T-helper 2 cell (primary cell): ENCODE data around the gene ZNF808.
"Not testable (repeated sequence)": the region's sequence is repeated elsewhere in the genome, so short reads cannot be mapped to it uniquely, and the experiment has no call there.

Experiments
- DNase-seq, 5 experiments: peaks; one replicate each; pipeline versions ENCODE4 v3.0.0 to v3.0.0-alpha.2; 2012 to 2022
- total RNA-seq, 2 donors: gene quantifications; one replicate each; lab custom pipeline; 2026; lab: John Stamatoyannopoulos, UW

ZNF808 gene
- total RNA-seq = 14.7 to 40.4 reads per million in 2 donors

DNA sequence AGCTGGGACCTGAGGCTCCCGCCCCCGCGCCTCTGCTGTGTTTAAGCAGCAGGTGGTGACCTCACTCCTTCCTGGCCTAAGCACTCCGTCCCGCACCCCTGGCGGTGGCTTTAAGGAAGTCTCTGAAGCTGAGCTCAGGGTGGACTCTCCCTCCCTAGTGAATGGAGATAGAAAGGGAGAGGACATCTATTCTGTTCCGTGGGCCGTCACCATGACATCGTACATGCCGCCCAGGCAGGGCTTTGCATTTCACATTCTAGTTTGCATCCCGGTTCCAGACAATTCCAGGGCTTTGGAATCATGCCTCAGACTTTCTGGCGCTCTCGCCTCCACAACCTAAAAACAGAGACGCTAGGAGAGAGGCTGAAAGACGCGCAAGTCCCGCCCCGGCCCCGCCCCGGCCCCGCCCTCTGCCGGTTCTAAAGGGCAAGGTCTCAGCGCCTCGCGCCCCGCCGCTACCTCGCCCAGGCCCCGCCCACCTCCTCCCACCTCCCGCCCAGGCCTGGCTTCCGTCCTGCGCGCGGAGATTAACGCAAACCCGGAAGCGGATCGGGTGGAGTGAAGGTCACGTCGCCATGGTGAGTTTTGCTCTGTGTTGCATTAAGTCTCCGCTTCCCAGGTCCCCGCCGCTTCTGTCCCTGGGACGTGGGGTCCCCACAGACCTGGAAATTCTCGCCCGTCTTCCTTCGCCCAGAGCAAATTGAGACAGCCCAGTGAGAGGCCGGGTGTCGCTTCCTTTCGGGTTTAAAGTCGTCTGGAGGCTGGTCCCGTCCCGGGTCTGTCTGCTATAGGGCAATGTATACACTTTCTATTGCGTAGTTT, at the start of gene ZNF808:
ZNF808 (plus strand) TSS at position 535 of the 822 bp plus-strand sequence. CDS start 15,617 bp downstream, outside the sequence.
- peak; percentile 81 to 99 (median 96) for DNase-seq

DNA sequence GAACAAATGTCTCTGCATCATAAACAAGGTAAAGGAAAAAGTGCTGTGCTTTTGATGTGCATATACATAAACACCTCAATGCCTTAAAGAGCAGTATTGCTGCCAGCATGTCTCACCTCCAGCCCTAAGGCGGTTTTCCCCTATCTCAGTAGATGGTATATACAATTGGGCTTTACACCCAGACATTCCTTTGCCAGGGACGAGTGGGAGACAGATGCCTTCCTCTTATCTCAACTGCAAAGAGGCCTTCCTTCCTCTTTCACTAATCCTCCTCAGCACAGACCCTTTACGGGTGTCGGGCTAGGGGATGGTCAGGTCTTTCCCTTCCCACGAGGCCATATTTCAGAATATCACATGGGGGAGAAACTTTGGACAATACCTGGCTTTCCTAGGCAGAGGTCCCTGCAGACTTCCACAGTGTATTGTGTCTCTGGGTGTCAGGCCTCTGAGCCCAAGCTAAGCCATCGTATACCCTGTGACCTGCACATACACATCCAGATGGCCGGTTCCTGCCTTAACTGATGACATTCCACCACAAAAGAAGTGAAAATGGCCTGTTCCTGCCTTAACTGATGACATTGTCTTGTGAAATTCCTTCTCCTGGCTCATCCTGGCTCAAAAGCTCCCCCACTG, 43.2 kb upstream of the ZNF808 start:
- not testable (repeated sequence) for DNase-seq

DNA sequence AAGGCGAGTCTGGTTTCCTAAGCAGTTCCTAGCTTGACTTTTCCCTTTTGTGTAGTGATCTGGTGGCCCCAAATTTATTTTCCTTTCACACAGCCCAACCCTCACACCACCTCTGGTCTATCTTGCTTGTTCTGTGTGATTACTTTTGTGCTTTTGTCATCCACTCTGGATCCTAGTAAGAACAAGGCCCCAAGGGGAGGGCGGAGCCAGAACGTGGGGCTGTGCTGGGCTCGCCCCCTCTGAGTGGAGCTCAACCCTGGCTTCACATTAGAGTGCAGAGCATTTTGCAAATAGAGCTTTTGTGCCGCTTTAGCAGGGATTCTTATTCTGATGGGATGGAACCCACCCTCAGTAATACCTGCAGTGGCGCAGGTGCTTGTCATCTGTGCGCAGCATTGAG, 42.4 kb upstream of the ZNF808 start:
- not testable (repeated sequence) for DNase-seq

DNA sequence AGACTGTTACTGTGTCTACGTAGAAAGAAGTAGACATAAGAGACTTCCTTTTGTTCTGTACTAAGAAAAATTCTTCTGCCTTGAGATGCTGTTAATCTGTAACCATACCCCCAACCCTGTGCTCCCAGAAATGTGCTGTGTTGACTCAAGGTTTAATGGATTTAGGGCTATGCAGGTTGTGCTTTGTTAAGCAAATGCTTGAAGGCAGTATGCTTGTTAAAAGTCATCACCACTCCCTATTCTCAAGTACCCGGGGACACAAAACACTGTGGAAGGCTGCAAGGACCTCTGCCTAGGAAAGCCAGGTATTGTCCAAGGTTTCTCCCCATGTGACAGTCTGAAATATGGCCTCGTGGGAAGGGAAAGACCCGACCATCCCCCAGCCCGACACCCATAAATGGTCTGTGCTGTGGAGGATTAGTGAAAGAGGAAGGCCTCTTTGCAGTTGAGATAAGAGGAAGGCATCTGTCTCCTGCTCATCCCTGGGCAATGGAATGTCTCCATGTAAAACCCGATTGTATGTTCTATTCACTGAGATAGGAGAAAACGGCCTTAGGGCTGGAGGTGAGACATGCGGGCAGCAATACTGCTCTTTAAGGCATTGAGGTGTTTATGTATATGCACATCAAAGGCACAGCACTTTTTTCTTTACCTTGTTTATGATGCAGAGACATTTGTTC, 41.8 kb upstream of the ZNF808 start:
- DNase-seq = not testable (repeated sequence)

DNA sequence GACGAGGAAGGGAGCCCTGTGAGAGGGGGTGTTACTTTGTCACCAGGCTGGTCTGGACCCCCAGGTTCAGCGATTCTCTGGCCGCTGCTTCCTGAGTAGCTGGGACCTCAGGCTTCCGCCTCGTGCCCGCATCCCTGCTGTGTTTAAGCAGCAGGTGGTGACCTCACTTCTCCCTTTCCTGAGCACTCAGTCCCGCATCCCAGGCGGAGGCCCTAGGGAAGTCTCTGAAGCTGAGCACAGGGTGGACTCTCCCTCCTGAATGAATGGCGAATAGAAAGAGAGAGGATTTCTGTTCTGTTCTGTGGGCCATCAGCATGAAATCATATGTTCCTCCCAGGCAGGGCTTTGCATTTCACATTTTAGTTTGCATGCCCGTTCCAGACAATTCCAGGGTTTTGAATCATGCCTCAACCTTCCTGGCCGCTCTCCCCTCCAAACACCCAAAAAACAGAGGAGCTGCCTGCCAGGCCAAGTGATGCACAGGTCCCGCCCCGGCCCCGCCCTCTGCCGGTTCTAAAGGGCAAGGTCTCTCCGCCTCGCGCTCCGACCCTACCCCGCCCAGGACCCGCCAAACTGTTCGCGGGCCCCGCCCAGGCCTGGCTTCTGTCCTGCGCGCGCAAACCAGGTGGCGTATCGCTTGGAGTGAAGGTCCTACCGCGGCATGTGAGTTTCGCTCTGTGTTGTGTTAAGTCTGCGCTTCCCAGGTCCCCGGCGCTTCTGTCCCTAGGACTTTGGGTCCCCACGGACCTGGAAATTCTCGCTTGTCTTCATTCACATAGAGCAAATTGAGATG, 35.1 kb upstream of the ZNF808 start:
- peak in 2 of 5 experiments; percentile 2 to 3 for DNase-seq

DNA sequence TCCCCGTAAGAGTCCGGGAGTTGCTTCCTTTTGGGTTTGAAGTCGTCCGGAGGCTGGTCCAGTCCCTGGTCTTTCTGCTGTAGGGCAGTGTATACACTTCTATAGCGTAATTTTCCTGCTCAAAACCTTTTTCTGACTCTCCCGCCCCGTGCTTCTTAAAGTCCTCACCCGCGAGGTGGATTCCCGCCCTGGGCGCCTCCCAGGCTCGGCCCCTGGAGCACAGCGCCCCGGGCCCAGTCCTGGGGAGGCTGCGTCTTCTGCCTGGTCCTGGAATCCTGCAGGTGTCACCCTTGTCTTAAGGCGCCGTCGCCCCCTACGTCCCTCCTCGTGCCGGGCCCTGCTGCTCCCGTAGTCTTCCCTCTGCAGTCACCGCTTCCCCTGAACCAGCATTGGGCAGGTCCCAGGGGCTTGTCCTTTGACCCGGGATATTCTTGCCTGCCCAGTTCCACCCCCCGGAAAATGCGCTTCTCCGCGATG, 34.4 kb upstream of the ZNF808 start:
- peak in 1 of 5 experiments; percentile 2 for DNase-seq

DNA sequence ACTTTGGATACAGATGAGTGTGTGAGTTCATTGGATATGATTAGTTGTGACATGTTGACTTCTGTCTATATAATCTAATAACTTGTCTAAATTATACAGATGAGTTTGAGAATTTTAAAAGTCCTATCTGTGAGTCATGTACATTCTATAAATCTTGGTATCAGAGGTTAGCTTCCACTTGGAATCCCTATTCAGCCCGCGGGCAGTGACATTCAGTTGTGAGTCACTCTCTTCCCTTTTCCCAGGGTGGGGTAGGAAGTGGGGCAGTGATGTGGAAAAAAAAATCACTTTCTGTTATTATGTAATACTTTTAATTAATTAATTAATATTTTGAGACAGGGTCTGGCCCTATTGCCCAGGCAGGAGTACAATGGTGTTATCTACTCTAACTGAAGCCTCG, 33.0 kb upstream of the ZNF808 start:
- DNase-seq = no peak

DNA sequence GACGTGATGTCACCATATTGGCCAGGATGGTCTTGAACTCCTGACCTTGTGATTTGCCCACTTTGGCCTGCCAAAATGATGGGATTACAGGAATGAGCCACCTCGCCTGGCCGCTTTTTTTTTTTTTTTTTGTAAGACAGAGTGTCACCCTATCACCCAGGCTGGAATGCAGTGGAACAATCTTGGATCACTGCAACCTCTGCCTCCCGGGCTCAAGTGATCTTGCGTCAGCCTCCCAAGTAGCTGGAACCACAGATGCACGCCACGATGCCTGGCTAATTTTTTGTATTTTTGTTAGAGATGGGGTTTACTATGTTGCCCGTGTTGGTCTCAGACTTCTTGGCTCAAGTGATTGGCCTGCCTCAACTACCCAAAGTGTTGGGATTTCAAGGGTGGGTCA, 28.9 kb upstream of the ZNF808 start:
- no peak for DNase-seq

DNA sequence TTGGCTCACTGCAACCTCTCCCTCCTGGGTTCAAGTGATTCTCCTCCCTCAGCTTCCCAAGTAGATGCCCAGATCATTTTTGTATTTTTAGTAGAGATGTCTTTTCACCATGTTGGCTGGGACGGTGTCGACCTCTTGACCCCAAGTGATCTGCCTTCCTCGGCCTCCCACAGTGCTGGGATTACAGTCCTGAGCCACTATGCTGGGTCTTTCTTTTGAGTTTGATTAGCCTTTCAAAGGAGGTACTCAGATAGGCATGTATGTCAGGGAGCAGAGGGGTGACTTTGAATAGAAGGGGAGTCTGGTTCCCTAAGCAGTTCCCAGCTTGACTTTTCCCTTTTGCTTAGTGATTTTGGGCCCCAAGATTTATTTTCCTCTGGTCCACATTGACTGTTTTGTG, 27.0 kb upstream of the ZNF808 start:
- DNase-seq = not testable (repeated sequence)

DNA sequence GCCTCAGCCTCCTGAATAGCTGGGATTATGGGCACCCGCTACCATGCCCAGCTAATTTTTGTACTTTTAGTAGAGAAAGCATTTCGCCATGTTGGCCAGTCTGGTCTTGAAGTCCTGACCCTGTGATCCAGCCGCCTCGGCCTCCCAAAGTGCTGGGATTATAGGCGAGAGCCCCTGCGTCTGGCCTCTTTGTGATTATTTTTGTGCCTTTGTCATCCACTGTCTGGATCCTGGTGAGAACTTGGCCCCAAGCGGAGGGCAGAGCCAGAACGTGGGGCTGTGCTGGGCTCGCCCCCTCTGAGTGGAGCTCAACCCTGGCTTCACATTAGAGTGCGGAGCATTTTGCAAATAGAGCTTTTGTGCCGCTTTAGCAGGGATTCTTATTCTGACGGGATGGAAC, 26.5 kb upstream of the ZNF808 start:
- DNase-seq = not testable (repeated sequence)

DNA sequence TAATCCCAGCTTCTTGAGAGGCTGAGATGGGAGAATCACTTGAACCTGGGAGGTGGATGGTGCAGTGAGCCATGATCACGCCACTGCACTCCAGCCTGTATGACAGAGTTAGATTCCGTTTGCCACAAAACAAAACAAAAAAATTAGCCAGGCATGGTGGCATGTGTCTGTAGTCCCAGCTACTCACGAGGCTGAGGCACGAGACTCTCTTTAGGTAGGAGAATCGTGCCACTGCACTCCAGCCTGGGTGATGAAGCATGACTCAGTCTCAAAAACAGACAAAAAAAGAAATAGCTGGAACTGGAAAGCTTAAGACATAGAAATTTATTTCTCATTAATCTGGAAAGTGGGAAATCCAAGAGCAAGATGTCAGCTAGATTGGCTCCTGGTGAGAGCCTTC, 20.2 kb upstream of the ZNF808 start:
- DNase-seq = no peak

DNA sequence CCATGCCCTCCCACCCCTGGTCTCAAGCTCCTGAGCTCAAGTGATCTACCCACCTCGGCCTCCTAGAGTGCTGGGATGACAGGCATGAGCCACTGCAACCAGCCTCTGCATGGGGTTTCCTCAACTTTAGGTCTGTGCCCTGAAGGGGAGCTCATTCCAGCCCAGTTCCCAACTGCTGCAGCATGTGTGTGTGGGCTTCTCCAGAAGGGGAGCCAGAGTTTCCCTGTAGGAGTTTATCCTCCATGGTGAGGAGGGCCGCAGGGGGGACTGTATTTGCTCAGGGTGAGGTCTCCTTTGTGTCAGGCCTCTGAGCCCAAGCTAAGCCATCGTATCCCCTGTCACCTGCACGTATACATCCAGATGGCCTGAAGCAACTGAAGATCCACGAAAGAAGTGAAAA, 11.3 kb upstream of the ZNF808 start:
- DNase-seq = no peak

DNA sequence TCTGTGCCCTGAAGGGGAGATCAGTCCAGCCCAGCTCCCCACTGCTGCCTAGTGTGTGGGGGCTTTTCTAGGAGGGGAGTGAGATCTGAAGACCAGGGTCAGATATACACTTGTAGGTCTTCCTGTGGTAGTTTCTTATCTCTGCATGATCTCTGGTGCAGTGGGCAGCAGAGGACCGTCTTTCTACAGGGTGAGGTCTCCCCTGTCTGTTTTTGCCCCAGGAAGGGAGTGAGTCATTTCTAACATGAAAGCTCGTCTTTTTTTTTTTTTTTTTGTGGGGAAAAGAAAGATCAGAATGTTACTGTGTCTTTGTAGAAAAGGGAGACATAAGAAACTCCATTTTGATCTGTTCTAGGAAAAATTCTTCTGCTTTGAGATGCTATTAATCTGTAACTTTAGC, 8.8 kb upstream of the ZNF808 start:
- DNase-seq = no peak

DNA sequence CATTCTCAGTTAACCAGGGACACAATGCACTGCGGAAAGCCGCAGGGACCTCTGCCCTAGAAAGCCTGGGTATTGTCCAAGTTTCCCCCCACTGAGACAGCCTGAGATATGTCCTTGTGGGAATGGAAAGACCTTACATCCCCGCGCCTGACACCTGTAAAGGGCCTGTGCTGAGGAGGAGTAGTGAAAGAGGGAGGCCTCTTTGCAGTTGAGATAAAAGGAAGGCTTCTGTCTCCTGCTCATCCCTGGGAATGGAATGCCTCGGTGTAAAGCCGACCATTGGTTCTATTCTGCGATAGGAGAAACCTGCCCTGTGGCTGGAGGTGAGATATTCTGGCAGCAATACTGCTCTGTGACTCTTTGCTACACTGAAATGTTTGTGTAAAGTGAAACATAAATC, 8.3 kb upstream of the ZNF808 start:
- DNase-seq = not testable (repeated sequence)

DNA sequence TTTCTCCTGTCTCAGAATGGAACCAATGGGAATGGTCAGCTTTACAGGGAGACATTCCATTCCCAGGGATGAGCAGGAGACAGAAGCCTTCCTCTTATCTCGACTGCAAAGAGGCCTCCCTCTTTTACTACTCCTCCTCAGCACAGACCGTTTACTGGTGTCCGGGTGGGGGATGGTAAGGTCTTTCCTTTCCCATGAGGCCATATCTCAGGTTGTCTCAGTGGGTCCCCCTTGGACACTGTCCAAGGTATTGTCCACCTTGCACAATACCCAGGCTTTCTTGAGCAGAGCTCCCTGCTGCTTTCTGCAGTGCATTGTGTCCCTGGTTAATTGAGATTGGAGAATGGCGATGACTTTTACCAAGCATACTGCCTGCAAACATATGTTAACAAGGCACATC, 7.5 kb upstream of the ZNF808 start:
- no peak for DNase-seq

DNA sequence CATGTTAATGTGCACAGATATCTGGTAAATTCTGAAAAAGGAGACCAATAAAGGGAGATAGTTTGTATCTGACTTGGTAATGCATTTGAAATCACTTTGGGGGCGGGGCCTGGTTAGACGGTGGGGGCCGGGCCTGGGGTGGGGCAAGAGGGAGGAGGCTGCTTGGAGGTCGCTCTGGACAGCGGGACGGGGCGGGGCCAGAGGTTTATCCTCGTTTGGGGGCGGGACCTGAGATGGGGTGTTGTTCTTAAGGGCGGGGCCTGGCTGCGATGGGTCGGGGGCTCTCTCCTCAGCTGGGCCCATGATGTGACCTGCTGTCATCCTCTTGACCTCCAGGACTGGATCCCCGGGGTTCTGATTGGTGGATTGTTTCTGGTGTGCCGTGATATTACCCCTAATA, 4.9 kb upstream of the ZNF808 start:
- DNase-seq = no peak

DNA sequence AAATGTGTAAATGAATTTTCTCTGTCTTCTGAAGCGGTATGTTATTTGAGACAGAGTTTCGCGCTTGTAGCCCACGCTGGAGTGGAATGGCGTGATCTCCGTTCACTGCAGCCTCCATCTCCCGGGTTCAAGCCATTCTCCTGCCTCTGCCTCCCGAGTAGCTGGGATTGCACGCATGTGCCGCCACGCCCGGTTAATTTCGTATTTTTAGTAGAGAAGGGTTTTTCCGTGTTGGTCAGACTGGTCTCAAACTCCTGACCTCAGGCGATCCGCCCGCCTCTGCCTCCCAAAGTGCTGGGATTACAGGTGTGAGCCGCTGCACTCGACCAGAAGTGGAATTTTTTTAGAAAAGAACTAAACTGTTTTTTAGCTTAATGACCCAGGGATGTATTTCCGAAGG, 3.4 kb upstream of the ZNF808 start:
- no peak for DNase-seq

DNA sequence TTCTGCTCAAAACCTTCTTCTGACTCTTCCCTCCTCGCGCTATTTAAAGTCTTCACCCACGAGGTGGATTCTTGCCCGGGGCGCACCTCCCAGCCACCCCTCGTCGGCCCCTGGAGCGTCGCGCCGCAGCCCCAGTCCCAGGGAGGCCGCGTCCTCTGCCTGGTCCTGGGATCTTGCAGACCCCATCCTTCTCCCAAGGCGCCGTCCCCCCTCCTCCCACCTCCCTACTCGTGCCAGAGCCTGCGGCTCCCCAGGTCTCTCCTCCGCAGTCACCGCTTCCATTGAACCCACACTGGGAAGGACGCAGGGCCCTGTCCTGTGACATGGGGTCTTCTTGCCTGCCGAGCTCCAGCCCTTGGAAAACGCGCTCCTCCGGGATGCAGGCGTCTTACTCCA, 486 bp downstream of the ZNF808 start:
- DNase-seq = no peak

DNA sequence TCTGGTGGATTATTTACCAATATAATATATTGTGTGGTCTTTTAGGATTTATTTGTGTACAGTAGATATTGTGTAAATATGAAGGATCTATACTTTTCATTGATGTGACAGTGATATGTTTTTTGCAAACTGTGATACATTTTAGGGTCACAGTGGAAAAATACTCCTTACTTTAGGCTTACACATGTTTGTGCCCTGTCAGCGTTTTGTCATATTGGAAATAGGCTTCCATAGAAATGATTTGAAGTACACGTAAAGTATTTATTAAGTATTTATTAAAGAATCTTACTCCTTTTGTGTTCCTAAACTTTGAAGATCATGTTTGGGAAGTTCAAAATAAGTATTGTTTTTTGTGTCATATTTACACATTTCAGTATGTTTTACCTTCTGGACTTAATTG, 5.0 kb downstream of the ZNF808 start:
- DNase-seq = no peak

DNA sequence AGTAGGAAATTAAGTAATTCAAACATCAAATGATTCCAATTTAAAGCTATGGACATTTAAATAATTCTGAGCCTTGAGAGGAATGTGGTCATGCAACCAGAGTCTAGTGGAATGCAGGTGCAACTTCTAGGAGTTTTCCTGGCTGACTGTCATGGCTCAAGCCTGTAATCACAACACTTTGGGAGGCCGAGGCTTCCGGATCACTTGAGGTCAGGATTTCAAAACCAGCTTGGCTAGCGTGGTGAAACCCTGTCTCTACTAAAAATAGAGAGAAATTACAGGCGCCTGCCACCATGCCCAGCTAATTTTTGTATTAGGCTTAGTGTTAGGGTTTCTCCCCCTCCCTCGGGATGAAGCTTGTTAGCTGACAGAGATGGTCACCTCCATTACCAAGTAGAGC, 6.4 kb downstream of the ZNF808 start:
- DNase-seq = no peak

DNA sequence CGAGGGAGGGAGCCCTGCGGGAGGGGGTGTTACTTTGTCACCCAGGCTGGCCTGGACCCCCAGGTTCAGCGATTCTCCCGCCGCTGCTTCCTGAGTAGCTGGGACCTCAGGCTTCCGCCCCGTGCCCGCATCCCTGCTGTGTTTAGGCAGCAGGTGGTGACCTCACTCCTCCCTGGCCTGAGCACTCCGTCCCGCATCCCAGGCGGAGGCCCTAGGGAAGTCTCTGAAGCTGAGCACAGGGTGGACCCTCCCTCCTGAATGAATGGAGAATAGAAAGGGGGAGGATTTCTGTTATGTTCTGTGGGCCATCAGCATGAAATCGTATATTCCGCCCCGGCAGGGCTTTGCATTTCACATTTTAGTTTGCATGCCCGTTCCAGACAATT, 7.9 kb downstream of the ZNF808 start:
- DNase-seq = peak in 1 of 5 experiments; percentile 27

DNA sequence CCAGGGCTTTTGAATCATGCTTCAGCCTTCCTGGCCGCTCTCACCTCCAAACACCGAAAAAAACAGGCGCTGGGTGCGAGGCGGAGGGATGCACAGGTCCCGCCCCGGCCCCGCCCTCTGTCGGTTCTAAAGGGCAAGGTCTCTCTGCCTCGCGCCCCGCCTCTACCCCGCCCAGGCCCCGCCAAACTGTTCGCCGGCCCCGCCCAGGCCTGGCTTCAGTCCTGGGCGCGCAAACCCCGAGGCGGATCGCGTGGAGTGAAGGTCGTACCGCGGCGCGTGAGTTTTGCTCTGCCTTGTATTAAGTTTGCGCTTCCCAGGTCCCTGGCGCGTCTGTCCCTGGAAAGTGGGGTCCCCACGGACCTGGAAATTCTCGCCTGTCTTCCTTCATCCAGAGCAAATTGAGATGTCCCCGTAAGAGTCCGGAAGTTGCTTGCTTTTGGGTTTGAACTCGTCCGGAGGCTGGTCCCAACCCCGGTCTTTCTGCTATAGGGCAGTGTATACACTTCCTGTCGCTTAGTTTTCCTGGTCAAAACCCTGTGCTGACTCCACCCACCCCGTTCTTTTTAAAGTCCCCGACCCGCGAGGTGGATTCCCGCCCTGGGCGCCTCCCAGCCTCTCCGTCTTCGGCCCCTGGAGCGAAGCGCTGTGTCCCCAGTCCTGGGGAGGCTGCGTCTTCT, 8.4 kb downstream of the ZNF808 start:
- DNase-seq = peak; percentile 70 to 92 (median 86)
